Measurements from ENCODE around the gene CACNA2D1.

The CACNA2D1 gene

DNA sequence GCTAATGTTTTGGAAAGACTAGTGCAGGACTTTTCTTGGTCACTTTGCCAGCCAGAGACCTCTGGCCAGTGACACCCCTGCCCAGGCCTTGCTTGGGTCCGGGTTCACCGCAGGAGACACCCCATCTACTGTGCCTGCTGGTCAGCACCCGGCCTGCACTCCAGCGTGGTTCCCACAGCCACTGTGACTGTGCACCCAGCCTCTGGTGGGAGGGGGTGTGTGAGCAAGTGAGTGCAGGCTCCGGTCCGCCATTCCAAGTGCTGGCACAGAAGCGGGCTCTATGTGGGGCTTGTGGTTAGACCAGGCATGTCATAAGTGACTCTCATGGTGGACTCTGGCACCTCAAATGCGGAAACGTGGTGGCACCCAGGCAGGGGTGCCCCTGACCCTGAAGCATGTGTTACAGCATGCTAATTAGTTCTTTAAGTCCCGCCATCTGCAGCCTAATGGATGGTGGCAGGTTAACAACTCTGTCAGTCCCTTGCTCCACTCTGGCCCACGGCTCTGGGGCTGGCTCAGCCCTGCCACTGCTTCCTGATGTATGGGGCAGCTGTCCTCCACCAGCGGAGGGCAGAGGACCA, 361.8 kb downstream of the CACNA2D1 start:
- DNase-seq: no peak
- no peak for ATAC-seq
- no peak overlapping the region for H3K4me3 Mint-ChIP-seq
- no peaks in the 10 kb centered on the region for H3K36me3 Mint-ChIP-seq (ENCODE audit: low read depth)
- peaks cover 5% of the 10 kb centered on the region for H3K9me3 Mint-ChIP-seq
- H3K27me3 Mint-ChIP-seq: no peaks in the 10 kb centered on the region
- no peaks in the 10 kb centered on the region for H3K4me1 Mint-ChIP-seq
- no peak overlapping the region for H3K27ac Mint-ChIP-seq

- DNase-seq: no peak
- no peaks in the 10 kb centered on the region for H3K27me3 Mint-ChIP-seq
- no peak for ATAC-seq
- no peaks in the 10 kb centered on the region for H3K36me3 Mint-ChIP-seq (ENCODE audit: low read depth)
- H3K4me3 Mint-ChIP-seq: no peak overlapping the region
- H3K27ac Mint-ChIP-seq: no peak overlapping the region
- no peaks in the 10 kb centered on the region for H3K4me1 Mint-ChIP-seq
- peaks cover 5% of the 10 kb centered on the region for H3K9me3 Mint-ChIP-seq
Measured at GRCh38 chr7:82080254-82080927, 363.2 kb downstream of the CACNA2D1 start.

- H3K27me3 Mint-ChIP-seq: no peaks in the 10 kb centered on the region
- DNase-seq: no peak
- no peaks in the 10 kb centered on the region for H3K36me3 Mint-ChIP-seq (ENCODE audit: low read depth)
- ATAC-seq: no peak
- H3K9me3 Mint-ChIP-seq: peaks cover 5% of the 10 kb centered on the region
- no peak overlapping the region for H3K27ac Mint-ChIP-seq
- H3K4me1 Mint-ChIP-seq: no peaks in the 10 kb centered on the region
- H3K4me3 Mint-ChIP-seq: no peak overlapping the region
Measured at GRCh38 chr7:82079527-82079926, 364.1 kb downstream of the CACNA2D1 start.

DNA sequence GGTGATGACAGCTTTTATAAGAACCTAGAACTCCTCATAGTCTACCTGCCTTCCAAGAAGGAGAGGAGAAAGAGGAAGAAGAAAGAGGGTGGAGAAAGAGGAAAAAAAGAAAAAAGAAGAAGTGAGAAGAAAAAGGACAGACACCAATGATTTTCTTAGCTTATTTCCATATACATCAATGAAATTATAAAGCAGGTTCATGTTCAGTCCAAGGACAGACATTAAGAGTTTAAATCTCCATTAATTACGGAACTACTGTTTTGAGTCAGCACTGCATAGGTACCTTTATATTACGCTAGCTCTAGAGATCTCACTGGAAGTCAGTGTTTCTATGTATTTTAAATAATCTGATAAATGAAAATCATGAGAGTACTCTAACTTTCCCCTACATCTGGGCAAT, 364.8 kb downstream of the CACNA2D1 start:
- Mint-ChIP-seq H3K36me3 (ENCODE audit: low read depth) (no peaks in the 10 kb centered on the region), H3K9me3 (peaks cover 5% of the 10 kb centered on the region), H3K4me1 (no peaks in the 10 kb centered on the region), H3K4me3 (no peak overlapping the region), H3K27ac (no peak overlapping the region), H3K27me3 (no peaks in the 10 kb centered on the region)
- DNase-seq (no peak), ATAC-seq (no peak)

DNA sequence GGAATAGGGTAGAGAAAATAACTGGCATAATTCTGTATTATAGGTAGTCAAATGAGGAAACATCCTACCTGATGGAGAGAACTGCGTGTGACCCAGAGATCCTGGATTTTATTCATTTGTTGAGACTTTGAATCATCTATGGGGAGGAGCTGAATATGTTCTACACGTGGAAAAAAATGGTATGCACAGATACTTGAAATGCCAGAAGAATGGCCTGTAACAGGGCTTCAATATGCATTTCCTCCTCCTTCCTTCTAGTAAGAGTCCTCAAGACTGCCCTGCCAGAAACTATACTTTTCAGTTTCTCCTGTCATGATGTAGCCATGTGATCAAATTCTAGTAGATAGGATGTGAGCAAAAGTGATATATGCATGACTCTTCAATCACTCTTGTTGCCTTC, 372.1 kb downstream of the CACNA2D1 start:
- ATAC-seq (no peak), DNase-seq (no peak)
- no peaks in the 10 kb centered on the region for H3K27me3 Mint-ChIP-seq
- no peak overlapping the region for H3K27ac Mint-ChIP-seq
- no peaks in the 10 kb centered on the region for H3K4me1 Mint-ChIP-seq
- no peaks in the 10 kb centered on the region for H3K36me3 Mint-ChIP-seq (ENCODE audit: low read depth)
- H3K9me3 Mint-ChIP-seq: no peaks in the 10 kb centered on the region
- no peak overlapping the region for H3K4me3 Mint-ChIP-seq

GRCh38 chr7:82067628-82068264, 375.8 kb downstream of the CACNA2D1 start:
- Mint-ChIP-seq H3K36me3 (ENCODE audit: low read depth) (no peaks in the 10 kb centered on the region), H3K9me3 (no peaks in the 10 kb centered on the region)

GRCh38 chr7:82057476-82057875, 386.1 kb downstream of the CACNA2D1 start:
- H3K27ac Mint-ChIP-seq: no peak overlapping the region
- H3K4me3 Mint-ChIP-seq: no peak overlapping the region
- no peaks in the 10 kb centered on the region for H3K36me3 Mint-ChIP-seq (ENCODE audit: low read depth)

More at GRCh38 chr7:82067628-82068264, 375.8 kb downstream of the CACNA2D1 start:
- Mint-ChIP-seq H3K4me3 (no peak overlapping the region), H3K27ac (no peak overlapping the region), H3K4me1 (no peaks in the 10 kb centered on the region), H3K27me3 (no peaks in the 10 kb centered on the region)
- ATAC-seq: no peak
- DNase-seq: no peak

GRCh38 chr7:82056282-82056681, 387.3 kb downstream of the CACNA2D1 start:
- Mint-ChIP-seq H3K9me3 (peaks cover 3% of the 10 kb centered on the region), H3K27ac (no peak overlapping the region), H3K27me3 (no peaks in the 10 kb centered on the region), H3K4me1 (no peaks in the 10 kb centered on the region), H3K36me3 (ENCODE audit: low read depth) (no peaks in the 10 kb centered on the region), H3K4me3 (no peak overlapping the region)
- DNase-seq (no peak), ATAC-seq (no peak)

More at GRCh38 chr7:82057476-82057875, 386.1 kb downstream of the CACNA2D1 start:
- no peak for DNase-seq
- Mint-ChIP-seq H3K4me1 (no peaks in the 10 kb centered on the region), H3K9me3 (peaks cover 3% of the 10 kb centered on the region), H3K27me3 (no peaks in the 10 kb centered on the region)
- no peak for ATAC-seq

DNA sequence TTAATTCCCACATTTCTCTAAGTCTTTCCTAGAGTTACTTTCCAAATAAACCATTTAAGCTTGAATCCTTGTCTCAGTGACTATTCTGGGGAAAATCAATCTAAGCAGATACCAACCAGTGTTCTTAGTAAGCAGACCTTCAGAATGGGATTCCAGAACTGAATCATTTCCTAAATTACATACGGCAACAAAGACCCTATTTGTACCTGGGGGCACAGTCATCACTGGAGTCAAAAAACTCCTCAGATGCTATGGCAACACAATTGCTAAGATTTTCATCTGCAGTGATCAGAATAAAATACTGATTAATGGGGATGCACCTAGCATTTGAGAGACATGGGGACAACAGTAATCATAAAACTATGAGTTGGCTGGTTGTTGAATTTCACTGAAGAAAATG, 389.0 kb downstream of the CACNA2D1 start:
- ATAC-seq: no peak
- Mint-ChIP-seq H3K36me3 (ENCODE audit: low read depth) (no peaks in the 10 kb centered on the region), H3K4me1 (no peaks in the 10 kb centered on the region), H3K27me3 (no peaks in the 10 kb centered on the region), H3K4me3 (no peak overlapping the region), H3K27ac (no peak overlapping the region), H3K9me3 (peaks cover 3% of the 10 kb centered on the region)
- no peak for DNase-seq

GRCh38 chr7:82053453-82054032, 390.0 kb downstream of the CACNA2D1 start:
- no peak for ATAC-seq
- H3K27me3 Mint-ChIP-seq: no peaks in the 10 kb centered on the region
- no peak overlapping the region for H3K4me3 Mint-ChIP-seq
- H3K36me3 Mint-ChIP-seq (ENCODE audit: low read depth): no peaks in the 10 kb centered on the region
- H3K27ac Mint-ChIP-seq: no peak overlapping the region
- H3K4me1 Mint-ChIP-seq: no peaks in the 10 kb centered on the region
- no peak for DNase-seq
- H3K9me3 Mint-ChIP-seq: peaks cover 3% of the 10 kb centered on the region

DNA sequence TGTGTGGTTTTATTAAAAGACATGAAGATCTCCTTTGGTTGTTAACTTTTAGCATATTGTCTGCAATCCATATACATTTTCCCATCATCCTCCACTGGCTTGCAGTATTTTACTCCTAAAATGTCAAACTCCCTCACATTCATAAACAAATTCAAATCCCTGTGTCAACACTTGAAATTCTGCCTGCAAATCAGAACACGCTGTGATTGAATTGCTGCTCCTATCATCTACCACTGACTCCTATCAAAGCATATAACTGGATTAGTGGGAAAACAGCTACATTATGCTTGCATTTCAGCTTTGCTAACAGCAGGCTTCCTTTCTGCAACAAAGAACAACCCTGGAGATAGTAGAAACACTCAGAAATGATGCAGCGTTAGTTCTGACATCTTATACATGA, 392.0 kb downstream of the CACNA2D1 start:
- H3K36me3 Mint-ChIP-seq (ENCODE audit: low read depth): no peaks in the 10 kb centered on the region
- H3K9me3 Mint-ChIP-seq: peaks cover 3% of the 10 kb centered on the region
- DNase-seq (no peak), ATAC-seq (no peak)
- no peak overlapping the region for H3K4me3 Mint-ChIP-seq
- H3K4me1 Mint-ChIP-seq: no peaks in the 10 kb centered on the region
- no peak overlapping the region for H3K27ac Mint-ChIP-seq
- no peaks in the 10 kb centered on the region for H3K27me3 Mint-ChIP-seq

- Mint-ChIP-seq H3K4me3 (no peak overlapping the region), H3K36me3 (ENCODE audit: low read depth) (no peaks in the 10 kb centered on the region), H3K4me1 (no peaks in the 10 kb centered on the region), H3K9me3 (no peaks in the 10 kb centered on the region), H3K27ac (no peak overlapping the region), H3K27me3 (no peaks in the 10 kb centered on the region)
- DNase-seq (no peak), ATAC-seq (no peak)
Measured at GRCh38 chr7:82050792-82051191, 392.8 kb downstream of the CACNA2D1 start.

GRCh38 chr7:82049891-82050533, 393.6 kb downstream of the CACNA2D1 start:
- Mint-ChIP-seq H3K9me3 (no peaks in the 10 kb centered on the region), H3K4me1 (no peaks in the 10 kb centered on the region), H3K27ac (no peak overlapping the region), H3K27me3 (no peaks in the 10 kb centered on the region), H3K4me3 (no peak overlapping the region), H3K36me3 (ENCODE audit: low read depth) (no peaks in the 10 kb centered on the region)
- no peak for DNase-seq
- ATAC-seq: no peak

DNA sequence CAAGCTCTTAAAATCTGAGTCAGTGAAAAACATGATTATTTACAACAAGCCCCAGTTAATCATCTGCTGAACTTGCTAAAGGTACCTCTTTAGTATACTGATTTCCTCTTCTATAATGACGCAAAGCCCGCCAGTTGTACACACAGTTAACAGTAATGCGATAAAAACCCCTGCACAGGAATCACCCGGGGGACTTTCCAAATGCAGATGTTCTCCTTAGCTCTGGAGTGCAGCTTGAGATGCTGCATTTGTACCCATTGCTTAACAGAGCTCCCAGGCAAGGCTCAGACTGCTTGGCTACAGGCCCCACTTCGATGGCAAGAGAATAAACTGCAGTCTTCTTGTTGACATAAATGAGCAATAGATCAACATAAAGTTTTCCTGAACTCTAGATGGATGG, 394.1 kb downstream of the CACNA2D1 start:
- H3K27ac Mint-ChIP-seq: no peak overlapping the region
- no peaks in the 10 kb centered on the region for H3K4me1 Mint-ChIP-seq
- H3K36me3 Mint-ChIP-seq (ENCODE audit: low read depth): no peaks in the 10 kb centered on the region
- ATAC-seq (no peak), DNase-seq (no peak)
- no peaks in the 10 kb centered on the region for H3K27me3 Mint-ChIP-seq
- H3K4me3 Mint-ChIP-seq: no peak overlapping the region
- no peaks in the 10 kb centered on the region for H3K9me3 Mint-ChIP-seq
